HG03025 (cell line): ENCODE data around the gene MTHFD1.

Experiments used
- ATAC-seq: cut with Tn5 transposase; IDR thresholded peaks from one replicate; pipeline ENCODE4 v1.9.1; 2021; ENCODE audit warnings: mild to moderate bottlenecking, moderate library complexity; ENCODE audit not compliant: unreplicated experiment, low FRiP score

The MTHFD1 gene

GRCh38 chr14:64401949-64402348 lies 13.8 kb downstream of the MTHFD1 start:
- ATAC-seq, result no peak

DNA sequence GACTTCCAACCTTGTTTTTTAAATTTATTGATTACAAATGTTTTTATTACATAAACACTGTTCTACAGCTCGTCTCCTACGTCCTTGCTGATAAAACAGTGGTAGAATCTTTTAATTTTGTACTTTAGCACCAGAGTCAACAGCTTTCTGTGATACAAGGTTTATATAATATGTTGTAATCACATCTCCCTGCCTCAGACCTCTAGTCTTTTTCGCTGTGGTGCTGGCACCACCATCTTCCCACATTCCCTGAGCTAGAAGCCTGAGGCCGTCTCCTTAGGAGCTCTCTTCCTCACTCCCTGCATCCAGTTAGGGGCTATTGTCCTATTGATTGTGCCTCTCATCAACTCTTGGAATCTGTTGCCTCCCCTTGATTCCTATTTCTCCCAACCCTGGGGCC lies 17.1 kb downstream of the MTHFD1 start:
- no peak for ATAC-seq

DNA sequence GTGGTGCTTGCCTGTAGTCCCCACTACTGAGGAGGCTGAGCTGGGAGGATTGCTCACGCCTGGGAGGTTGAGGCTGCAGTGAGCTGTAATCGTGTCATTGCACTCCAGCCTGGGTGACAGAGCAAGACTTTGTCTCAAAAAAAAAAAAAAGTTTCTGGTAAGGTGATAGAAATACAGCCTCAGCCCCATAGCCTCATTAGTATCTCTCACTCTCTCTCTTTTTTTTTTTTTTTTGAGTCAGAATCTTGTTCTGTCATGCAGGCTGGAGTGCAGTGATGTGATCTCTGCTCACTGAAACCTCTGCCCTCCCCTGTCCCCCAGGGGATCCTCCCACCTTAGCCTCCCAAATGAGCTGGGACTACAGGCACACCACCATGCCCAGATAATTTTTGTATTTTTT lies 19.2 kb downstream of the MTHFD1 start:
- ATAC-seq, result no peak

- no peak for ATAC-seq
These were observed 21.2 kb downstream of the MTHFD1 start for GRCh38 chr14:64409126-64409920.

GRCh38 chr14:64410084-64410774 lies 22.1 kb downstream of the MTHFD1 start:
- no peak for ATAC-seq

- ATAC-seq, result no peak
These were observed 22.8 kb downstream of the MTHFD1 start for GRCh38 chr14:64411001-64411400.

GRCh38 chr14:64412237-64412636 lies 24.1 kb downstream of the MTHFD1 start:
- no peak for ATAC-seq

GRCh38 chr14:64416348-64416932 lies 28.3 kb downstream of the MTHFD1 start:
- ATAC-seq, result no peak

- ATAC-seq, result no peak
These were observed 29.1 kb downstream of the MTHFD1 start for GRCh38 chr14:64417055-64417770.

DNA sequence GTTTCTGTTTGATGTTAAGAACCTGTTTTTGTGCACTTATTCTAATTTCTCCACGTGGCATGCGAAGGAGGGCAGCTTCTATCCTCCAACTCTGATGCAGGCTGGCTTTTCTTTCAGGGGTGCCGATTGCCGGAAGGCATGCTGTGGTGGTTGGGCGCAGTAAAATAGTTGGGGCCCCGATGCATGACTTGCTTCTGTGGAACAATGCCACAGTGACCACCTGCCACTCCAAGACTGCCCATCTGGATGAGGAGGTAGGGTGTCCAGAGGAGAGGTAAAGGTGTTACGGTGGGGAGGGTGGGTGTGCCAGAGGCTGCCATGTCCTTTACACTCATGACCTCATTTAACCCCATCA lies 29.6 kb downstream of the MTHFD1 start:
- no peak for ATAC-seq

DNA sequence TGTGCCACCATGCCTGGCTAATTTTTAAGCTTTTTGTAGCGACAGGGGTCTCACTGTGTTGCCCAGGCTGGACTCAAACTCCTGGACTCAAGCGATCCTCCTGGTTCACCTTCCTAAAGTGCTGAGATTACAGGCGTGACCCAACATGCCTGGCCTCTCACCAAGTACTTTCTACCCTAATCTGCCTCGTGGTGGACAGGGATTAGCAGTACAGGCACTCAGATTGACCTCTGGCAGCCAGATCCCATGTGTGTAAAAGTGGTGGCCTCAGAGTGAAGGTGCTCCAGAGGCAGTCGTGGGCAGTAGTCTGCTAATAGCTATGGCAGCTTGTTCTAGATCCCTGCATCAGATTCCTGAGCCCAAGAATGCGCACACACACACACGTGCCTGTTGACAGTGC lies 30.9 kb downstream of the MTHFD1 start:
- ATAC-seq, result no peak

DNA sequence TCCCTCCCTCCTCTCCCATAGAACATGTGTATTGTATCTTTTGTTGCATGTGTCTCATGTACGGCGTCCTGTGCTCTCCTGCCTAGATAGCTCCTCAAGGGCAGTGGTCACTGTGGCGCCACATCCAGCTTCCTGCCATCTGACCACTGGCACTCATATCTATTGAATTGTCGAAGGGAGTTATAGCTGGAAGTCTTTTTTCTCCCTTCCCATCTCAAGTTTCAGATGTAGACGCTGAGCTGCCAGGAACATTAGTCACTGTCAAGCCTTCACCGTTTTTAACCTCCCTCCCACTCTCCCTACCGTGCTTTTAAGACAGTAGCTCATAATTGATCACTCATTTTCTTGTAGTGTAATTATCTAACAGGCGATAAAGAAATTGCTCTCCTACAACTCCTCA lies 33.0 kb downstream of the MTHFD1 start:
- no peak for ATAC-seq

GRCh38 chr14:64422005-64422404 lies 33.9 kb downstream of the MTHFD1 start:
- ATAC-seq, result no peak

- no peak for ATAC-seq
These were observed 34.6 kb downstream of the MTHFD1 start for GRCh38 chr14:64422756-64423155.

- ATAC-seq, result no peak
These were observed 35.8 kb downstream of the MTHFD1 start for GRCh38 chr14:64423987-64424386.

GRCh38 chr14:64434528-64434927 lies 46.4 kb downstream of the MTHFD1 start:
- no peak for ATAC-seq

- no peak for ATAC-seq
These were observed 50.2 kb downstream of the MTHFD1 start for GRCh38 chr14:64438181-64438841.

DNA sequence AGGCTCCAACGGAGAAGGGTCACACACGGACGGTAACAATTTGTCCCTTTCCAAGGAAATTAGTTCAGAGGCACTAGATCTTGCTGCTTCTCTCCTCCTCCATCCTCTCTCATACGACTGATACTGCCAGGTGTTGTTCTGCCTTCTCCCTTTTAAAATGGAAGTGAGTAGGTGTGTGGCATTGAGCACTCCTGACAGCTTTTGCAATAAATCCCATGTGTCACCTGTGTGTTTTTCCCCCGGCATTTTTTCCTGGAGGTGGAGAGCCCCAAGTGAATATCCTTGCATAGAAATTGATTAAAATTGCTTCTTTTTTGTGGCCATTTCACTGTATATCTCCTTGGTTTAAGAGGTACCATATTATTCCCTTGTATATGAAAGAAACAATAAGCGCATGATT lies 51.0 kb downstream of the MTHFD1 start:
- no peak for ATAC-seq

GRCh38 chr14:64440494-64440893 lies 52.3 kb downstream of the MTHFD1 start:
- ATAC-seq, result no peak

DNA sequence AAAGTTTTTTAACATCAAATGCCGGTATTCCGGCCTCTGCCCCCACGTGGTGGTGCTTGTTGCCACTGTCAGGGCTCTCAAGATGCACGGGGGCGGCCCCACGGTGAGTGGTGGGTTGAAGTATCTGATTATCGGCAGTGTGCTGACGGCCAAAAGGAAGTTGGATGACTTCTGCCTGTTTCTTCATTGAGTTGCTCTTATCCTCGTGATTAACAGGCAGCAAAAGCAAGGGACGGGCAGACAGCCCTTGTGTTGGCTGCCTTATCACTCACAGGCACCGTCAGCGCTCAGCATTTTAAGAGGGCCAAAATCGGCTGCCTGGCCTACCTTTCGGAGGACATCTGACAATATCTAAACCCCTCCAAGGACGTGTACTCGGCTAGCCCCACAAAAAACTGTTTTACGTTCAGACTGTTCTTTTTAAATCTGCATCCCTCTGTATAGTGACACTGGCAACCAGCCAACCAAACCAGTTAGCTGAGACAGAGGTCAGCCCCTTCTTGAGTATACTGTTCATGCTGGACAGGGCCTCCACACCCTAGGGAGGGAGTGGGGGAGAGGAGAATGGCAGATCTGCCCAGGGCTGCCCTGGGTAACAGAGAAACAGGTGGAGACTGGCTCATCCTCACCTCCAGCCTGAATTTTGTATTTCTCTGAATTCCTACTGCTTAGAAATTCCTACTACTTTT lies 54.3 kb downstream of the MTHFD1 start:
- no peak for ATAC-seq
